ENCODE results near the gene FNDC7.
"Not testable (repeated sequence)": the region's sequence is repeated elsewhere in the genome, so short reads cannot be mapped to it uniquely, and the experiment has no call there.

FNDC7 gene

GRCh38 chr1:108701176-108701849, 11.4 kb upstream of the FNDC7 start:
- DNase-seq: no peak

GRCh38 chr1:108702109-108702508, 10.6 kb upstream of the FNDC7 start:
- not testable (repeated sequence) for DNase-seq

GRCh38 chr1:108703939-108704338, 8.8 kb upstream of the FNDC7 start:
- DNase-seq: no peak

- no peak for DNase-seq
Observed at GRCh38 chr1:108704496-108704895, 8.2 kb upstream of the FNDC7 start.

GRCh38 chr1:108706643-108707042, 6.1 kb upstream of the FNDC7 start:
- no peak for DNase-seq

GRCh38 chr1:108708691-108709660, 3.7 kb upstream of the FNDC7 start:
- no peak for DNase-seq

GRCh38 chr1:108715932-108716331, 3.2 kb downstream of the FNDC7 start:
- DNase-seq: no peak

- DNase-seq: no peak
Observed at GRCh38 chr1:108716437-108717230, 3.9 kb downstream of the FNDC7 start.

- DNase-seq: no peak
Observed at GRCh38 chr1:108717774-108718316, 5.1 kb downstream of the FNDC7 start.

GRCh38 chr1:108718927-108719655, 6.4 kb downstream of the FNDC7 start:
- DNase-seq: no peak

GRCh38 chr1:108719656-108720435, 7.1 kb downstream of the FNDC7 start:
- DNase-seq: no peak

GRCh38 chr1:108722292-108722691, 9.6 kb downstream of the FNDC7 start:
- no peak for DNase-seq

- DNase-seq: no peak
Observed at GRCh38 chr1:108725906-108726305, 13.2 kb downstream of the FNDC7 start.

- DNase-seq: no peak
Observed at GRCh38 chr1:108728327-108728923, 15.7 kb downstream of the FNDC7 start.

GRCh38 chr1:108729481-108729880, 16.8 kb downstream of the FNDC7 start:
- no peak for DNase-seq

- no peak for DNase-seq
Observed at GRCh38 chr1:108732398-108732797, 19.7 kb downstream of the FNDC7 start.

- DNase-seq: no peak
Observed at GRCh38 chr1:108734171-108734865, 21.6 kb downstream of the FNDC7 start.

- no peak for DNase-seq
Observed at GRCh38 chr1:108742253-108742652, 29.5 kb downstream of the FNDC7 start.

- DNase-seq: no peak
Observed at GRCh38 chr1:108745980-108746381, 33.3 kb downstream of the FNDC7 start.

Measured in NCI-H2171 (cell line).